Epithelial cell of esophagus (primary cell): ENCODE measurements around the gene APOA5.

Source experiments
- DNase-seq: peaks from one replicate; pipeline ENCODE4 v3.0.0; 2010; ENCODE audit warnings: low read depth
- H3K4me3 ChIP-seq: 2 replicates; pipeline ENCODE4 v1.5.1; 2011; ENCODE audit warnings: mild to moderate bottlenecking, low read length, control low read depth
- TF ChIP-seq, protein P1 (sequence below): IDR thresholded peaks from 2 replicates; pipeline ENCODE4 v1.5.1; 2011; ENCODE audit warnings: low read depth, mild to moderate bottlenecking, low read length, control low read depth, inconsistent platforms; ENCODE audit not compliant: insufficient read depth; ENCODE audit errors: missing control alignments

Gene APOA5

DNA sequence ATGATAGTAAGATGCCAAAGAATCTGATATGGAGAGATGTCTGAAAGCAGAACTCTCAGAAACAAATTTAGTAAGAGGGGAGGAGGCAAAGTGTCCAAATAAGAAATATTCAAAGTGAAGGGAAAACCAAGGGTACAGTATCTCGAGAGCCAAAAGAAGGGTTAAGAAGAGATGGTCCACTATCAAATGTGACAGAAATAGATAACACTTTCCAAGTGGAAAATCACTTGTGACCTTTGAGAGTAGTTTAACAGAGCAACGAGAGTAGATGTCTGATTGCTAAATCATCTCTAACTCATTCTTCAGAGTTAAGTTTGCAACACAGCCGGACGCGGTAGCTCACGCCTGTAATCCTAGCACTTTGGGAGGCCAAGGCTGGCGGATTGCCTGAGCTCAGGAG is 14.6 kb downstream of the APOA5 start:
- no peak for DNase-seq
- H3K4me3 ChIP-seq = no peak overlapping the region
- TF ChIP-seq, protein P1, sequence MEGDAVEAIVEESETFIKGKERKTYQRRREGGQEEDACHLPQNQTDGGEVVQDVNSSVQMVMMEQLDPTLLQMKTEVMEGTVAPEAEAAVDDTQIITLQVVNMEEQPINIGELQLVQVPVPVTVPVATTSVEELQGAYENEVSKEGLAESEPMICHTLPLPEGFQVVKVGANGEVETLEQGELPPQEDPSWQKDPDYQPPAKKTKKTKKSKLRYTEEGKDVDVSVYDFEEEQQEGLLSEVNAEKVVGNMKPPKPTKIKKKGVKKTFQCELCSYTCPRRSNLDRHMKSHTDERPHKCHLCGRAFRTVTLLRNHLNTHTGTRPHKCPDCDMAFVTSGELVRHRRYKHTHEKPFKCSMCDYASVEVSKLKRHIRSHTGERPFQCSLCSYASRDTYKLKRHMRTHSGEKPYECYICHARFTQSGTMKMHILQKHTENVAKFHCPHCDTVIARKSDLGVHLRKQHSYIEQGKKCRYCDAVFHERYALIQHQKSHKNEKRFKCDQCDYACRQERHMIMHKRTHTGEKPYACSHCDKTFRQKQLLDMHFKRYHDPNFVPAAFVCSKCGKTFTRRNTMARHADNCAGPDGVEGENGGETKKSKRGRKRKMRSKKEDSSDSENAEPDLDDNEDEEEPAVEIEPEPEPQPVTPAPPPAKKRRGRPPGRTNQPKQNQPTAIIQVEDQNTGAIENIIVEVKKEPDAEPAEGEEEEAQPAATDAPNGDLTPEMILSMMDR = no peak

DNA sequence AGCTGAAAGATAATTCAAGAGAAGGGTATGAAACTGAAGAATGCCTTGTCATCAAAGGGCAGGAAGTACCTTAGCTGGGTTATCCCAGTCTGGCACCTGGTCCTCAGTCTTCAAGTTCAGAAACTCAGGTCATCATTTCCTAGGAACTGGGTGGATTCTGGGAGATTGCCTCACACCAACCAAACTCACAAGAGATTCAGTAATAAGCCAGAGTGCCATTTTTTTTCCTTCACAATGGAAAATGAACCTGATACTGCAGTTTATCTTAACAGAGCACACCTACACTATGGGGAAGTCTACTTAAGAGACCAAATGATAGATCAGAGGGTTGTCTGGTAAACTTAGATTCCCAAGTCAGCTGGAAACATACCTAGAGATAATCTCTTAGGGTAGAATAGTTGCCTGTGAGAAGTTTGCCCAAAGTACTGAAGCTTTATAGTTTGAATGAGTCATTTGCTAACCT is 15.1 kb downstream of the APOA5 start:
- TF ChIP-seq, protein P1 = no peak
- DNase-seq = no peak
- no peak overlapping the region for H3K4me3 ChIP-seq

DNA sequence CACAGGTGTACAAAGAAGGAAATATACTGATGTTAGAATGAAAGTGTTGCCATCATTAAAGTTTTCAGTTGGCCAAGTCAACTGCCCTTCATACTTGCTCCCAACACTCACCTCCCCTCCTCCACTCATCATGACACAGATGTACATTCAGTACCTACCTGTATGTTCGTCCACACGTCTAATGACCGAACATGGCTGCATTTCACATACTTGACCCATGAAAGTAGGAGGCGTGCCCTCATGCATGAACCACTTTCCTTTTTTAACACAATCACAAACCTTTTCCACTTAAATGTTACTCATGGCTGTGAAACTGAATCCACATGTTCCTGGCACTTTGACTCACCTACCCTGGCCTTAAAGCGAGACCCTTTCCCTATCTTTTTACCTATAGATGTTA is 15.7 kb downstream of the APOA5 start:
- H3K4me3 ChIP-seq = no peak overlapping the region
- TF ChIP-seq, protein P1 = no peak
- no peak for DNase-seq

DNA sequence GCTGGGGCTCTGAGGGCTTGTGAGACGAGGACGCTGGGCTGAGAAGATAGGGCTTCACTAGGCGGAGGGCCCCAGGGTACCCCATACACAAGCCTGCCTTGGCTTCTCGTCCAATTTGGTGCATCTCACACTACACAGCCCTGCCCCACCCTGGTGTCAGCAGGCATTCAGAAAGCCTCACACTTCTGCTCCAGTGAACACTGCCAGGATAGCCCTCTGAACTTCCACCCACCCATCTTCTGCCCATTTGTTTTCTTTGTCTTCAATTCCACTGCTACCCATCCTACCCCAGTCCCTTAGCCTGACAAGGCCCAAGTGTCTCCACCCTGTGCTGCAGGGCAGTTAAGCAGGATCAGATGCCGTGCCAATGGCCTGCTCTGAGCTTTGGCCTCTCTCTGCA is 17.0 kb downstream of the APOA5 start:
- TF ChIP-seq, protein P1 = no peak
- no peak overlapping the region for H3K4me3 ChIP-seq
- no peak for DNase-seq

DNA sequence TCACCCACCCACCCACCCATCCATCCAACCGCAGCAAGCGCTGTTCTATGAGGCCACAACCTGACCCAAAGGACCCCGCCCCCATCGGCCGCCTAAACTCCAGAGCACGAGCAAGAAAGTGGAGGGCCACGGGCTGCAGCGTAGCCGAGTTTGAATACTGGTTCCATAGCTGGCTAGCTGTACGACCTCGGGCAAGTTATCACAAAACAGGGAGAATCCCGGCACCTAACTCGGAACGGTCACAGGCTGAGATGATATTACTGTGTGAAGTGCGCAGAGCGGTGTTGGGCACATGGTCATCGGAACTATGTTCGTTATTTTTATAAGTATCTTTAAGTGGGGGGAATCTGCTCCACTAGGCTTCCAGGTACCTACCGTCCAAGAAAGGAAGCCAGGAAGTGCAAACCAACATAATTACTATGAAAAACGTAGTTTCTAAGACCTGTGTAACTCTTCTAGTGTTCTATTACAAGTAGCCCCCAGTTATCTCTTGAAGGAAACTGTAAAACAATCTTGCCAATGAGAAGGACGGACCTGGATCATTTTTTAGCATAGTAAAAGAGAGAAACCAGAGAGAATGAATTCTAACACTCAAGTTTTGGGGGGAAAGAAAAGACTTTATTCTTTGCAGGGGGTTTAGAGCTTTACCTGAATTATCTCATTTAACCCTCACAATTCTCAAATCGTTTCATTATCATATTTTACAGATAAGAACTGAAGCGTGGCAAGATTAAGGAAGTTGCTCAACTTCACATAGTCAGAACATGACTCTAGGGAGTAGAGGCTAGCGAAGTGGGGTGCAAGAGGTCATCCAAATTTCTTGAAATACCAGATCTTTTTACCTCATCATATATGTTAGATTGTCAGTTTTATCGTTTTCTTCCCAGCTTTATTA is 18.2 kb downstream of the APOA5 start:
- peak; percentile 22 for DNase-seq
- H3K4me3 ChIP-seq = peak overlapping the region; percentile 76
- TF ChIP-seq, protein P1 = no peak

DNA sequence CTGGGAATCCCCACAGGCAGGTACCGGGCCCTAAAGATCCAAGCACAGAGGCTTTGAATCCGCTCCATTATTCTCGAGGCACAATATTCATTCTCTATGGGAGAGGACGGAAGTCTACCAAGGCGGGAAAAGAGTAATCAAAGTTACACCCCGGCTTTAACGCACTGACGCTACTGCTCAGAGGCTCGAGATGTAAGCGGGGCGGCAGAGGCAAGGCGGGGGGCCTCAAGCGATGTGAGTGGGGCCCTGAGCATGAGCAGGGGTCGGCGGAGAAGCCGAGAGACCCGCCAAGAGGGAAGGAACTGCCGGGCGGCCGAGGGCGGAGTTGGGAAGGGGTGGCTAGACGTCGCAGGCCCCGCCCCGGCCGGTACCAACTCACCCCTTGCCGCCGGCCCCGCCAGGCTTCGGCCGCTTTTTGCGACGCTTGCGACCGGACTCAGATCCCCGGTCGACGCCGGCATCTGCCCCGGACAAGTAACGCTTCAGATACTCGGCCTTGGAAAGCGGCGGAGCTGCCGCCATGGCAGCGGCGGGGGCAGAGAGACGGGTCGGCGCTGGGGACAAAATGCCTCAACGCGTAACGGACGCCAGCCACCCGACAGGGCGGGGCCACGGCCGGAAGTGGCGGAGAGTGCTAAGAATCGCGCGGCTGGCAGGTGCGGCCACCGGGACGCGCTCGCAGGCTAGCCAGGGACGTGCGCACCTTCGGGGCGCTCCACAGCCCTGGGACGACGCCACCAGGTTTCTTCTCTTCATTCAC is 19.1 kb downstream of the APOA5 start, which contains the start of gene BUD13:
Gene BUD13, minus strand, starts transcription at position 545 of the 760 bp plus-strand sequence. Its CDS starts 23 bp downstream, at position 522.
- TF ChIP-seq, protein P1 = no peak
- H3K4me3 ChIP-seq = peak within 1 kb of the TSS; percentile 76
- peak; percentile 91 for DNase-seq
